Kidney (tissue), 14 donors: ENCODE results near the gene PRDM1. TPM values are rescaled to one million over a fixed set of nuclear protein-coding genes. Genes with fewer than 3 reads are reported as not detected.

Experiments
- DNase-seq, 5 donors: peaks; one replicate each; pipeline ENCODE4 v3.0.0-alpha.2; 2013 to 2020
- FAIRE-seq: peaks from 2 replicates; lab custom pipeline; 2012; peaks lifted over from hg19 to GRCh38; lab: Jason Lieb, UNC
- H3K27ac ChIP-seq, 2 donors: one replicate each; pipeline ENCODE4 v1.7.0; 2013; ENCODE audit warnings: low read depth in 2 of 2, low read length in 2 of 2, inconsistent platforms in 1 of 2
- H3K27me3 ChIP-seq: one replicate; pipeline ENCODE4 v1.7.1; 2013; ENCODE audit warnings: low read length, inconsistent platforms; ENCODE audit not compliant: control insufficient read depth, insufficient read depth
- H3K36me3 ChIP-seq, 3 donors: one replicate each; pipeline versions ENCODE4 v1.7.0 to v1.7.1; 2013; ENCODE audit warnings: low read length in 3 of 3, control low read depth in 1 of 3, inconsistent platforms in 1 of 3; ENCODE audit not compliant: insufficient read depth in 3 of 3, control insufficient read depth in 2 of 3
- H3K4me1 ChIP-seq, 3 donors: one replicate each; pipeline versions ENCODE4 v1.7.0 to v1.7.1; 2013; ENCODE audit warnings: low read length in 3 of 3, inconsistent platforms in 1 of 3, low read depth in 1 of 3; ENCODE audit not compliant: control insufficient read depth in 2 of 3, insufficient read depth in 2 of 3
- H3K4me3 ChIP-seq, 3 donors: one replicate each; pipeline versions ENCODE4 v1.7.0 to v1.8.1; 2013; ENCODE audit warnings: low read length in 3 of 3, control low read depth in 1 of 3, inconsistent platforms in 1 of 3
- H3K9ac ChIP-seq, 3 donors: one replicate each; pipeline versions ENCODE4 v1.7.0 to v1.7.1; 2013; ENCODE audit warnings: low read length in 3 of 3, control low read depth in 1 of 3, inconsistent platforms in 1 of 3
- H3K9me3 ChIP-seq, 3 donors: one replicate each; pipeline versions ENCODE4 v1.7.0 to v1.7.1; 2013; ENCODE audit warnings: low read length in 3 of 3, control low read depth in 1 of 3, inconsistent platforms in 1 of 3; ENCODE audit not compliant: control insufficient read depth in 2 of 3, insufficient read depth in 1 of 3
- intact Hi-C: fragments of 100-400 bp; cut with DNase I; formaldehyde crosslinking; loops from one replicate; pipeline ENCODE4 v1.11.1; 2022
- polyA plus RNA-seq: library from polyadenylated mRNA; stranded (reverse); fragments of 350-450 nt; fragmentation: Illumina TruSeq; extraction: RNeasy Lipid Tissue Mini Kit (QIAGEN cat#74804); gene quantifications from one replicate; pipeline ENCODE4 v1.2.3, GENCODE V29; 2014; ENCODE audit warnings: low read depth, low replicate concordance; ENCODE audit not compliant: insufficient read depth
- total RNA-seq: library from RNA; stranded (reverse); fragmentation: NEBNext Ultra II Directional; extraction: Animal tissue kit (Norgen Biotek cat#: 25700); gene quantifications from one replicate; pipeline ENCODE4 v1.2.1, GENCODE V29; 2021
- TF ChIP-seq, protein P1 (sequence below): IDR thresholded peaks from 3 replicates; pipeline ENCODE4 v1.5.1; 2012; ENCODE audit warnings: mild to moderate bottlenecking, moderate library complexity, borderline replicate concordance; ENCODE audit not compliant: insufficient read depth; ENCODE audit errors: extremely low read depth
- donor health status: control.
- donor health status: control.
- donor health status: control.
- donor health status: control.
- donor health status: control.
- donor health status: DM: yes; HTN: yes; CAD: no.
- donor health status: Normal renal cell carcinoma (clear cell type).

PRDM1 gene
- total and polyA plus RNA-seq, 2 donors from 2014 or later = 0.86 to 23.0 TPM

GRCh38 chr6:106136845-106137244 lies 50.7 kb downstream of the PRDM1 start:
- Histone ChIP-seq H3K9me3 (no peaks in the 10 kb centered on the region), H3K27ac (no peak overlapping the region), H3K27me3 (no peaks in the 10 kb centered on the region), H3K4me1 (no peaks in the 10 kb centered on the region), H3K4me3 (no peak overlapping the region), H3K9ac (no peak overlapping the region), H3K36me3 (no peaks in the 10 kb centered on the region)
- intact Hi-C loops = no loop called here
- FAIRE-seq = no peak
- TF ChIP-seq, protein P1, sequence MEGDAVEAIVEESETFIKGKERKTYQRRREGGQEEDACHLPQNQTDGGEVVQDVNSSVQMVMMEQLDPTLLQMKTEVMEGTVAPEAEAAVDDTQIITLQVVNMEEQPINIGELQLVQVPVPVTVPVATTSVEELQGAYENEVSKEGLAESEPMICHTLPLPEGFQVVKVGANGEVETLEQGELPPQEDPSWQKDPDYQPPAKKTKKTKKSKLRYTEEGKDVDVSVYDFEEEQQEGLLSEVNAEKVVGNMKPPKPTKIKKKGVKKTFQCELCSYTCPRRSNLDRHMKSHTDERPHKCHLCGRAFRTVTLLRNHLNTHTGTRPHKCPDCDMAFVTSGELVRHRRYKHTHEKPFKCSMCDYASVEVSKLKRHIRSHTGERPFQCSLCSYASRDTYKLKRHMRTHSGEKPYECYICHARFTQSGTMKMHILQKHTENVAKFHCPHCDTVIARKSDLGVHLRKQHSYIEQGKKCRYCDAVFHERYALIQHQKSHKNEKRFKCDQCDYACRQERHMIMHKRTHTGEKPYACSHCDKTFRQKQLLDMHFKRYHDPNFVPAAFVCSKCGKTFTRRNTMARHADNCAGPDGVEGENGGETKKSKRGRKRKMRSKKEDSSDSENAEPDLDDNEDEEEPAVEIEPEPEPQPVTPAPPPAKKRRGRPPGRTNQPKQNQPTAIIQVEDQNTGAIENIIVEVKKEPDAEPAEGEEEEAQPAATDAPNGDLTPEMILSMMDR = no peak
- DNase-seq = no peak

DNA sequence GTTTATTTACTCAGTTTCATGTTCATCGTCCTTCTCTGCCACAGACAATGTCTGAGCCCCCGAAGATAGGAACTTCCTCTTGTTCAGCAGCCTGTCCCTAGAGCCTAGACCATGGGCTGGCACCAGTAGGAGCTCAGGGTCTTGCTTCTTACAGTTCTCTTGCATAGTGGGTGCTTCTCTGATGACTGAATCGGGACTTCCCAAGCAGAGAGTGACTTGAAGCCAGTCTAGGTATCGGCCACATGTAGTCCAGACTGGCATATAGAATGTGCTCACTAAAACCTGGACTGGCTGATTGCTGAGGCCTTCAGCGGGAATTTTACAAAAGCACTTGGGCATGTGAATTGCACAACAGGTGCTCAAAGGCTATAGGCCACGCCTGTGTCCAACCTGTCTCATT lies 52.0 kb downstream of the PRDM1 start:
- Histone ChIP-seq H3K9me3 (no peaks in the 10 kb centered on the region), H3K27me3 (no peaks in the 10 kb centered on the region), H3K27ac (no peak overlapping the region), H3K9ac (no peak overlapping the region), H3K4me1 (no peaks in the 10 kb centered on the region), H3K4me3 (no peak overlapping the region), H3K36me3 (no peaks in the 10 kb centered on the region)
- no peak for DNase-seq
- TF ChIP-seq, protein P1 = no peak
- intact Hi-C loops = no loop called here
- no peak for FAIRE-seq

DNA sequence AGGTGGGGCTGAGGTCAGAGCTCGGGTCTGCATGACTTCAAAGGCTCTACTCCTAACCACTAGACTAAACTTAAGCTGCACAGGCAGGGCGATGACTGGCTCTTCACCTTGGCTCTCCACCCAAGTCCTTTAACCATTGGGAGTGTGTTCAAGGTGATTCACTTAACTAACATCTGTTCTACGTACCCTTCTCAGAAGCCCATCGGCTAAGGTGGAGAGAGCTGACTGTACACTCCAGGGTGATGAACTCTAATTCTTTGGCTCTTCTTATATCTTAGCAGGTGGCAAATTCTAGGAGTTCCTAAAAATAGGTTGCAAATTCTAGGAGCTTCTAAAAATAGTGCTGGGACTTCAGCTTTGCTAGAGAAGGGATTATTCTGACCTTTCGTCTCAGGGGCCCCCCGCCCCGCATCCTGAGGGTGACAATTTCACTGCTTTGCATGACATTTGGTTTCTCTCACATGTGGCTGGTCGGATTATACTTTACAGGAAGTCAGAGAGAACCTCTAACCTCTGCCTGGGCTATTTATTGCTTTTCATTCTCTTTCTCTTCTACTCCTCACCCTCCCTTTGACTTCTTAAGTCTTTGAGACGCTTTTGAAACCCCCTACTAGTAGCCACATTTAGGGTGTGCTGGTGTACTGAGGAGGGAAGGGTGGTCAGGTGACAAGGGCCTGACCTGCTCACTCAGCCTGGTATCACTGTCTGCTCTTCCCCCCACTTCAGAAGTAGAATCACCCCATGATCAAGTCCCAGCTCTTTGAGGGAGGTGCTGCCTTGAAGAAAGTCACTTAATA lies 55.5 kb downstream of the PRDM1 start:
- no peak for DNase-seq
- no peak overlapping the region for H3K27ac ChIP-seq
- H3K4me3 ChIP-seq = no peak overlapping the region
- H3K4me1 ChIP-seq = no peaks in the 10 kb centered on the region
- intact Hi-C loops = no loop called here
- H3K9ac ChIP-seq = no peak overlapping the region
- TF ChIP-seq, protein P1 = no peak
- no peaks in the 10 kb centered on the region for H3K36me3 ChIP-seq
- no peaks in the 10 kb centered on the region for H3K9me3 ChIP-seq
- H3K27me3 ChIP-seq = no peaks in the 10 kb centered on the region
- FAIRE-seq = no peak
